Measurements from ENCODE around the gene ZDHHC23. TPM values are rescaled to one million over a fixed set of nuclear protein-coding genes. Genes with fewer than 3 reads are reported as not detected.

Gene ZDHHC23
- polyA plus RNA-seq, 3 donors: 0.05 to 0.87 (median 0.28) TPM

- Histone ChIP-seq H3K27me3 (ENCODE audit: control insufficient read depth in 2 of 2, insufficient read depth in 2 of 2, low read length in 2 of 2) (no peaks in the 10 kb centered on the region), H3K4me3 (replicated peaks in 1 of 3; ENCODE audit: low read depth in 2 of 3, low read length in 3 of 3) (no peak overlapping the region), H2AFZ (ENCODE audit: insufficient read depth, low read depth, low read length, poor library complexity, severe bottlenecking) (no peak overlapping the region), H3K36me3 (replicated peaks in 1 of 2; ENCODE audit: control insufficient read depth in 1 of 2, insufficient read depth in 2 of 2, low read length in 2 of 2) (no peaks in the 10 kb centered on the region), H3K79me2 (ENCODE audit: insufficient read depth, low read length) (no peaks in the 10 kb centered on the region), H3K9ac (ENCODE audit: insufficient read depth, low read length, poor library complexity, severe bottlenecking) (no peak overlapping the region), H3K9me3 (replicated peaks in 1 of 2; ENCODE audit: control insufficient read depth in 1 of 2, insufficient read depth in 1 of 2, low read length in 2 of 2) (no peaks in the 10 kb centered on the region), H3K4me1 (ENCODE audit: control insufficient read depth in 1 of 2, insufficient read depth in 2 of 2, low read length in 2 of 2) (no peaks in the 10 kb centered on the region), H4K20me1 (ENCODE audit: insufficient read depth, low read length) (no peaks in the 10 kb centered on the region), H3K4me2 (replicated peaks; ENCODE audit: extremely low read depth, low read length, poor library complexity, severe bottlenecking) (no peak overlapping the region), H3K27ac (ENCODE audit: low read depth in 1 of 2, low read length in 2 of 2) (no peak overlapping the region)
- Mint-ChIP-seq H3K36me3 (peaks cover 7 to 14% of the 10 kb centered on the region in 2 donors), H3K27ac (no peak overlapping the region), H3K27me3 (ENCODE audit: low read depth in 3 of 3) (no peaks in the 10 kb centered on the region), H3K9me3 (no peaks in the 10 kb centered on the region), H3K4me3 (no peak overlapping the region), H3K4me1 (peaks cover 3% of the 10 kb centered on the region)
- DNase-seq: no peak
- TF ChIP-seq CTCF (IDR thresholded peaks at IDR 0.05): no peak
- intact Hi-C loops (cut with micrococcal nuclease): no loop called here
These were observed 34.0 kb downstream of the ZDHHC23 start for GRCh38 chr3:113981803-113982202.

GRCh38 chr3:113983544-113983943 is 35.7 kb downstream of the ZDHHC23 start:
- intact Hi-C loops (cut with micrococcal nuclease): no loop called here
- H3K36me3 Mint-ChIP-seq: peaks cover 2 to 8% of the 10 kb centered on the region in 2 donors
- H2AFZ ChIP-seq (ENCODE audit: insufficient read depth, low read depth, low read length, poor library complexity, severe bottlenecking): no peak overlapping the region
- no peak overlapping the region for H3K27ac Mint-ChIP-seq
- H3K4me2 ChIP-seq (replicated peaks; ENCODE audit: extremely low read depth, low read length, poor library complexity, severe bottlenecking): no peak overlapping the region
- H3K4me1 Mint-ChIP-seq: peaks cover 2% of the 10 kb centered on the region
- no peaks in the 10 kb centered on the region for H3K9me3 ChIP-seq (replicated peaks in 1 of 2; ENCODE audit: control insufficient read depth in 1 of 2, insufficient read depth in 1 of 2, low read length in 2 of 2)
- DNase-seq: no peak
- WGBS (ENCODE audit: insufficient coverage): no CpG with 5 or more reads among the region's 3 CpGs
- no peaks in the 10 kb centered on the region for H3K36me3 ChIP-seq (replicated peaks in 1 of 2; ENCODE audit: control insufficient read depth in 1 of 2, insufficient read depth in 2 of 2, low read length in 2 of 2)
- H3K4me3 ChIP-seq (replicated peaks in 1 of 3; ENCODE audit: low read depth in 2 of 3, low read length in 3 of 3): no peak overlapping the region
- no peak overlapping the region for H3K9ac ChIP-seq (ENCODE audit: insufficient read depth, low read length, poor library complexity, severe bottlenecking)
- H4K20me1 ChIP-seq (ENCODE audit: insufficient read depth, low read length): no peaks in the 10 kb centered on the region
- no peaks in the 10 kb centered on the region for H3K9me3 Mint-ChIP-seq
- H3K27me3 Mint-ChIP-seq (ENCODE audit: low read depth in 3 of 3): no peaks in the 10 kb centered on the region
- TF ChIP-seq CTCF (IDR thresholded peaks at IDR 0.05): no peak
- H3K27me3 ChIP-seq (ENCODE audit: control insufficient read depth in 2 of 2, insufficient read depth in 2 of 2, low read length in 2 of 2): no peaks in the 10 kb centered on the region
- H3K4me3 Mint-ChIP-seq: no peak overlapping the region
- no peaks in the 10 kb centered on the region for H3K79me2 ChIP-seq (ENCODE audit: insufficient read depth, low read length)
- H3K27ac ChIP-seq (ENCODE audit: low read depth in 1 of 2, low read length in 2 of 2): no peak overlapping the region
- H3K4me1 ChIP-seq (ENCODE audit: control insufficient read depth in 1 of 2, insufficient read depth in 2 of 2, low read length in 2 of 2): no peaks in the 10 kb centered on the region

All from CD14-positive monocyte (primary cell).